PC-3 (cell line): ENCODE data around the gene SNAPC1. TPM values are rescaled to one million over a fixed set of nuclear protein-coding genes. Genes with fewer than 3 reads are reported as not detected.

ENCODE experiments used
- ATAC-seq: fragments of 200-7000 bp; cut with Tn5 transposase; 2 replicates; pipeline ENCODE4 v1.9.1; 2020; ENCODE audit warnings: mild to moderate bottlenecking, moderate library complexity
- BruUV-seq: library from RNA; stranded (reverse); fragments of 400-500 nt; replicated peaks from 2 replicates; lab custom pipeline; 2021; lab: Mats Ljungman, UMichigan
- CTCF ChIA-PET: fragments of 300-600 bp; sonication (Branson Sonifier 250); formaldehyde crosslinking; loops from one replicate; lab custom pipeline; 2022; ENCODE audit warnings: antibody characterized with exemption; lab: Charles Lee
- POLR2A ChIA-PET: fragments of 300-600 bp; sonication (Branson Sonifier 250); formaldehyde crosslinking; loops from one replicate; lab custom pipeline; 2022; ENCODE audit warnings: antibody characterized with exemption; ENCODE audit not compliant: unreplicated experiment; lab: Charles Lee
- DNase-seq: peaks from one replicate; pipeline ENCODE4 v3.0.0-alpha.2; 2015
- H2AFZ ChIP-seq: fragments of 300-600 bp; sonication (generic); 2 replicates; pipeline ENCODE4 v1.6.0; 2016; ENCODE audit warnings: antibody characterized with exemption, low read length
- H3F3A ChIP-seq: fragments of 300-600 bp; sonication (generic); one replicate; pipeline ENCODE4 v1.6.0; 2017; ENCODE audit warnings: antibody characterized with exemption, low read length, control low read depth, mild to moderate bottlenecking; ENCODE audit not compliant: unreplicated experiment
- H3K27ac ChIP-seq: fragments of 300-600 bp; sonication (generic); 2 replicates; pipeline ENCODE4 v1.5.1; 2016; ENCODE audit warnings: mild to moderate bottlenecking, low read length
- H3K27me3 ChIP-seq: fragments of 300-600 bp; sonication (generic); 2 replicates; pipeline ENCODE4 v1.6.1; 2016; ENCODE audit warnings: low read length, mixed read lengths
- H3K36me3 ChIP-seq: fragments of 300-600 bp; sonication (generic); 2 replicates; pipeline ENCODE4 v1.6.1; 2016; ENCODE audit warnings: low read depth, mixed run types, low read length, mixed read lengths
- H3K4me1 ChIP-seq: fragments of 300-600 bp; sonication (generic); 2 replicates; pipeline ENCODE4 v1.5.1; 2016; ENCODE audit warnings: low read length; ENCODE audit not compliant: insufficient read depth
- H3K4me2 ChIP-seq: fragments of 300-600 bp; sonication (generic); 2 replicates; pipeline ENCODE4 v1.6.0; 2016; ENCODE audit warnings: low read length
- H3K4me3 ChIP-seq: fragments of 300-600 bp; sonication (generic); 2 replicates; pipeline ENCODE4 v1.5.1; 2016; ENCODE audit warnings: mild to moderate bottlenecking, low read length, mixed read lengths
- H3K79me2 ChIP-seq: fragments of 300-600 bp; sonication (generic); 2 replicates; pipeline ENCODE4 v1.6.1; 2017; ENCODE audit warnings: low read length, mixed read lengths
- H3K9ac ChIP-seq: fragments of 300-600 bp; sonication (generic); 2 replicates; pipeline ENCODE4 v1.6.0; 2016; ENCODE audit warnings: mild to moderate bottlenecking, low read length
- H3K9me2 ChIP-seq: fragments of 300-600 bp; sonication (generic); replicated peaks from 2 replicates; pipeline ENCODE4 v1.6.1; 2016; ENCODE audit warnings: mixed run types, low read length, mixed read lengths
- H3K9me3 ChIP-seq: fragments of 300-600 bp; sonication (generic); 2 replicates; pipeline ENCODE4 v1.6.1; 2016; ENCODE audit warnings: low read length, mixed read lengths
- H4K20me1 ChIP-seq: fragments of 300-600 bp; sonication (generic); 2 replicates; pipeline ENCODE4 v1.6.1; 2016; ENCODE audit warnings: low read length, mixed read lengths
- CTCF ChIP-seq: fragments of 300-600 bp; sonication (generic); conservative IDR thresholded peaks from 2 replicates; pipeline ENCODE4 v1.5.1; 2017; ENCODE audit warnings: antibody characterized with exemption, low read depth, mild to moderate bottlenecking, low read length
- EZH2 ChIP-seq: fragments of 300-600 bp; sonication (generic); IDR thresholded peaks from one replicate; pipeline ENCODE4 v1.6.1; 2017; ENCODE audit warnings: antibody characterized with exemption, mild to moderate bottlenecking, low read length; ENCODE audit not compliant: unreplicated experiment
- EZH2phosphoT487 ChIP-seq: fragments of 300-600 bp; sonication (generic); IDR thresholded peaks from 2 replicates; pipeline ENCODE4 v1.6.1; 2018; ENCODE audit warnings: mild to moderate bottlenecking, antibody characterized with exemption, low read length, borderline replicate concordance
- intact Hi-C: fragments of 100-400 bp; cut with micrococcal nuclease; formaldehyde crosslinking; loops from 2 replicates; pipeline ENCODE4 v1.9.0; 2023
- total RNA-seq: library from RNA; depleted of rRNA; stranded (reverse); fragments of >200 nt; gene quantifications from 2 replicates; pipeline ENCODE4 v1.2.3, GENCODE V29; 2014

SNAPC1 gene
- total RNA-seq, 1 experiment from 2014 or later, result 26.7 TPM

- BruUV-seq, result no TSS peak
- CTCF ChIA-PET, result no interaction called here
Observed at GRCh38 chr14:61836184-61836583, 74.0 kb downstream of the SNAPC1 start.

GRCh38 chr14:61836807-61837206, 74.6 kb downstream of the SNAPC1 start:
- POLR2A ChIA-PET, result no interaction called here
- ATAC-seq, result no peak
- Histone ChIP-seq H3K27me3 (no peaks in the 10 kb centered on the region), H3K9ac (no peak overlapping the region), H3K4me1 (peaks cover 29% of the 10 kb centered on the region), H3K36me3 (no peaks in the 10 kb centered on the region), H2AFZ (0 out of 2 replicates have a peak overlapping the region, but pooled peaks have one; percentile 25), H3K4me3 (no peak overlapping the region), H3K4me2 (no peak overlapping the region), H3K9me2 (no peaks in the 10 kb centered on the region), H4K20me1 (no peaks in the 10 kb centered on the region), H3K79me2 (no peaks in the 10 kb centered on the region), H3F3A (no peaks in the 10 kb centered on the region), H3K9me3 (no peaks in the 10 kb centered on the region), H3K27ac (no peak overlapping the region)
- DNase-seq, result no peak
- BruUV-seq, result no TSS peak
- TF ChIP-seq EZH2 (no peak), CTCF (no peak), EZH2phosphoT487 (no peak)
- intact Hi-C loops, result loop anchor here (1.0 to 5.0 kb wide), 9 partner anchors 38 to 540 kb away; partner anchors contain the start of gene SNAPC1
- CTCF ChIA-PET, result interaction anchor here (0.5 to 0.6 kb wide), 4 partner anchors 91 to 1685 kb away, joined by 3 to 5 read pairs (median 3); no protein-coding TSS in a partner anchor

More at GRCh38 chr14:61836184-61836583, 74.0 kb downstream of the SNAPC1 start:
- H3K4me3 ChIP-seq, result no peak overlapping the region
- POLR2A ChIA-PET, result no interaction called here
- no peaks in the 10 kb centered on the region for H3K9me3 ChIP-seq
- H3K36me3 ChIP-seq, result no peaks in the 10 kb centered on the region
- no peak overlapping the region for H3K4me2 ChIP-seq
- no peak overlapping the region for H2AFZ ChIP-seq
- no peaks in the 10 kb centered on the region for H3K9me2 ChIP-seq
- H4K20me1 ChIP-seq, result no peaks in the 10 kb centered on the region
- H3K79me2 ChIP-seq, result no peaks in the 10 kb centered on the region
- H3K4me1 ChIP-seq, result peaks cover 29% of the 10 kb centered on the region
- ATAC-seq (no peak), DNase-seq (no peak)
- TF ChIP-seq CTCF, result no peak
- no peak for TF ChIP-seq EZH2
- TF ChIP-seq EZH2phosphoT487, result no peak
- H3K9ac ChIP-seq, result no peak overlapping the region
- intact Hi-C loops, result loop anchor here (2.0 to 5.0 kb wide), 5 partner anchors 37 to 275 kb away; partner anchors contain the start of gene SNAPC1
- no peaks in the 10 kb centered on the region for H3K27me3 ChIP-seq
- no peak overlapping the region for H3K27ac ChIP-seq
- no peaks in the 10 kb centered on the region for H3F3A ChIP-seq
